H1 (cell line): ENCODE results near the gene CTPS2. TPM values are rescaled to one million over a fixed set of nuclear protein-coding genes. Genes with fewer than 3 reads are reported as not detected.

Experiments
- CTCF ChIA-PET: fragments of 300-600 bp; sonication (Branson Sonifier 250); formaldehyde crosslinking; loops from one replicate; lab custom pipeline; 2021; ENCODE audit not compliant: partially characterized antibody; lab: Charles Lee
- POLR2A ChIA-PET: fragments of 300-600 bp; sonication (Branson Sonifier 250); formaldehyde crosslinking; loops from one replicate; lab custom pipeline; 2021; ENCODE audit warnings: inconsistent platforms; ENCODE audit not compliant: partially characterized antibody; lab: Charles Lee
- DNase-seq, 2 experiments: peaks; one replicate each; pipeline versions ENCODE4 v3.0.0 to v3.0.0-alpha.2; 2010 to 2022; ENCODE audit warnings: low spot score in 2 of 2, low read depth in 1 of 2, mixed read lengths in 1 of 2
- FAIRE-seq: peaks from 2 replicates; lab custom pipeline; 2011; peaks lifted over from hg19 to GRCh38; lab: Jason Lieb, UNC
- H2AFZ ChIP-seq: 2 replicates; pipeline ENCODE4 v1.8.1; 2012; ENCODE audit warnings: low read length, inconsistent platforms
- H2AK5ac ChIP-seq: 2 replicates; pipeline ENCODE4 v1.6.1; 2013; ENCODE audit warnings: low read depth, low read length
- H2BK120ac ChIP-seq: replicated peaks from 2 replicates; pipeline ENCODE3; 2013; ENCODE audit warnings: low read depth, low read length, inconsistent platforms
- H2BK12ac ChIP-seq: 2 replicates; pipeline ENCODE4 v1.6.1; 2013; ENCODE audit warnings: low read depth, low read length
- H2BK15ac ChIP-seq: 2 replicates; pipeline ENCODE4 v1.6.1; 2013; ENCODE audit warnings: low read length
- H2BK20ac ChIP-seq: 2 replicates; pipeline ENCODE4 v1.6.1; 2013; ENCODE audit warnings: low read length
- H2BK5ac ChIP-seq: 2 replicates; pipeline ENCODE4 v1.6.1; 2013; ENCODE audit warnings: low read depth, low read length
- H3K14ac ChIP-seq: 2 replicates; pipeline ENCODE4 v1.6.1; 2013; ENCODE audit warnings: inconsistent platforms; ENCODE audit not compliant: insufficient read length
- H3K18ac ChIP-seq: 2 replicates; pipeline ENCODE4 v1.6.1; 2013; ENCODE audit warnings: low read length; ENCODE audit errors: extremely low read depth
- H3K23ac ChIP-seq: 2 replicates; pipeline ENCODE4 v1.6.1; 2013; ENCODE audit warnings: inconsistent platforms; ENCODE audit not compliant: insufficient read length
- H3K23me2 ChIP-seq: 2 replicates; pipeline ENCODE4 v1.6.1; 2013; ENCODE audit warnings: low read depth, low read length
- H3K27ac ChIP-seq: 2 replicates; pipeline ENCODE4 v1.6.1; 2011; ENCODE audit warnings: low read depth, low read length, inconsistent platforms
- H3K27me3 ChIP-seq, 4 experiments: replicated peaks in 1 of 4; 1 replicate in 1 of 4; 2 replicates in 3 of 4; pipeline versions ENCODE4 v1.6.1 to v1.8.1; 2011 to 2013; ENCODE audit warnings: low read length in 3 of 4, mild to moderate bottlenecking in 3 of 4, inconsistent platforms in 2 of 4, mixed read lengths in 2 of 4, moderate library complexity in 1 of 4; ENCODE audit not compliant: control insufficient read depth in 3 of 4, insufficient read depth in 3 of 4; ENCODE audit errors: extremely low read depth in 1 of 4
- H3K36me3 ChIP-seq, 4 experiments: 2 replicates each; pipeline versions ENCODE4 v1.6.1 to v1.8.1; 2011 to 2013; ENCODE audit warnings: mild to moderate bottlenecking in 4 of 4, low read length in 3 of 4, moderate library complexity in 2 of 4, control low read depth in 1 of 4, inconsistent platforms in 1 of 4; ENCODE audit not compliant: insufficient read depth in 4 of 4, control insufficient read depth in 2 of 4
- H3K4ac ChIP-seq: replicated peaks from 2 replicates; pipeline ENCODE3; 2013; ENCODE audit warnings: low read length, low read depth, mixed read lengths, inconsistent platforms; ENCODE audit not compliant: insufficient read length
- H3K4me1 ChIP-seq, 4 experiments: replicated peaks in 1 of 4; 1 replicate in 1 of 4; 2 replicates in 3 of 4; pipeline versions ENCODE4 v1.6.1 to v1.8.1; 2011 to 2013; ENCODE audit warnings: low read length in 3 of 4, inconsistent platforms in 2 of 4, mixed read lengths in 1 of 4; ENCODE audit not compliant: insufficient read depth in 4 of 4, control insufficient read depth in 3 of 4
- H3K4me2 ChIP-seq, 2 experiments: 2 replicates each; pipeline versions ENCODE4 v1.6.1 to v1.8.1; 2011 to 2013; ENCODE audit warnings: low read depth in 2 of 2, low read length in 2 of 2, control low read depth in 1 of 2, inconsistent platforms in 1 of 2, mild to moderate bottlenecking in 1 of 2; ENCODE audit not compliant: insufficient read depth in 1 of 2
- H3K4me3 ChIP-seq, 4 experiments: fragments of 200-600, 300-600 bp in 1 of 4; sonication (generic), shearing (Covaris generic), sonication (Bioruptor Twin) in 1 of 4; 2 replicates each; pipeline versions ENCODE4 v1.5.1 to v1.8.1; 2011 to 2016; ENCODE audit warnings: low read length in 4 of 4, low read depth in 3 of 4, control low read depth in 2 of 4, inconsistent platforms in 2 of 4, mild to moderate bottlenecking in 2 of 4, mixed read lengths in 1 of 4, moderate library complexity in 1 of 4; ENCODE audit not compliant: insufficient read depth in 2 of 4; ENCODE audit errors: extremely low read depth in 1 of 4
- H3K56ac ChIP-seq: replicated peaks from 2 replicates; pipeline ENCODE3; 2013; ENCODE audit warnings: low read depth, mild to moderate bottlenecking, mixed read lengths, low read length, inconsistent platforms; ENCODE audit not compliant: insufficient read length
- H3K79me1 ChIP-seq: 2 replicates; pipeline ENCODE4 v1.6.1; 2013; ENCODE audit warnings: low read depth, low read length, control low read depth
- H3K79me2 ChIP-seq, 2 experiments: 2 replicates each; pipeline versions ENCODE4 v1.6.1 to v1.8.1; 2012 to 2013; ENCODE audit warnings: low read length in 2 of 2, mild to moderate bottlenecking in 2 of 2, inconsistent platforms in 1 of 2; ENCODE audit not compliant: insufficient read depth in 2 of 2, control insufficient read depth in 1 of 2
- H3K9ac ChIP-seq, 4 experiments: replicated peaks in 1 of 4; 1 replicate in 1 of 4; 2 replicates in 3 of 4; pipeline versions ENCODE4 v1.6.1 to v1.8.1; 2011 to 2013; ENCODE audit warnings: low read depth in 3 of 4, low read length in 3 of 4, control low read depth in 2 of 4, mild to moderate bottlenecking in 2 of 4, moderate library complexity in 2 of 4, inconsistent platforms in 1 of 4; ENCODE audit errors: extremely low read depth in 1 of 4
- H3K9me3 ChIP-seq, 2 experiments: 2 replicates each; pipeline versions ENCODE4 v1.6.1 to v1.8.1; 2012 to 2013; ENCODE audit warnings: mild to moderate bottlenecking in 2 of 2, moderate library complexity in 2 of 2, control low read depth in 1 of 2, inconsistent platforms in 1 of 2, low read depth in 1 of 2, low read length in 1 of 2, mixed read lengths in 1 of 2; ENCODE audit not compliant: insufficient read depth in 2 of 2
- H4K20me1 ChIP-seq, 2 experiments: replicated peaks in 1 of 2; 2 replicates each; pipeline versions ENCODE3 to v1.8.1; 2011 to 2013; ENCODE audit warnings: inconsistent platforms in 2 of 2, low read length in 2 of 2, mild to moderate bottlenecking in 1 of 2; ENCODE audit not compliant: insufficient read depth in 2 of 2, control insufficient read depth in 1 of 2
- H4K5ac ChIP-seq: 2 replicates; pipeline ENCODE4 v1.6.1; 2013; ENCODE audit warnings: low read length, low read depth, mixed read lengths, inconsistent platforms; ENCODE audit not compliant: insufficient read length
- H4K8ac ChIP-seq: 2 replicates; pipeline ENCODE4 v1.8.0; 2013; ENCODE audit warnings: mild to moderate bottlenecking, moderate library complexity, low read length, inconsistent platforms; ENCODE audit not compliant: insufficient read depth; ENCODE audit errors: extremely low read depth
- H4K91ac ChIP-seq: replicated peaks from 2 replicates; pipeline ENCODE3; 2013; ENCODE audit warnings: low read length, mixed read lengths, inconsistent platforms; ENCODE audit not compliant: insufficient read length
- ASH2L ChIP-seq: fragments of 200-600, 300-600 bp; sonication (generic); IDR thresholded peaks from one replicate; pipeline ENCODE4 v1.7.1; 2017; ENCODE audit warnings: low read length
- BRCA1 ChIP-seq: IDR thresholded peaks from 2 replicates; pipeline ENCODE4 v1.6.1; 2012; ENCODE audit warnings: low read depth, low read length, improper control_type of control experiment
- EGR1 ChIP-seq: IDR thresholded peaks from 2 replicates; pipeline ENCODE4 v1.6.1; 2011; ENCODE audit warnings: low read depth, low read length, borderline replicate concordance
- EZH2 ChIP-seq: fragments of 200-600 bp; sonication (generic); IDR thresholded peaks from 2 replicates; pipeline ENCODE4 v1.7.1; 2012; ENCODE audit warnings: low read depth, mild to moderate bottlenecking, moderate library complexity, low read length, inconsistent platforms; ENCODE audit not compliant: severe bottlenecking
- JUND ChIP-seq: IDR thresholded peaks from 2 replicates; pipeline ENCODE4 v1.6.1; 2011; ENCODE audit warnings: mild to moderate bottlenecking, improper control_type of control experiment, low read length
- POU5F1 ChIP-seq: IDR thresholded peaks from 2 replicates; pipeline ENCODE4 v1.6.1; 2011; ENCODE audit warnings: low read depth, mild to moderate bottlenecking, low read length, moderate library complexity
- SRF ChIP-seq: IDR thresholded peaks from 2 replicates; pipeline ENCODE4 v1.6.1; 2011; ENCODE audit warnings: mild to moderate bottlenecking, low read depth, low read length, moderate library complexity
- TCF12 ChIP-seq: IDR thresholded peaks from 2 replicates; pipeline ENCODE4 v1.6.1; 2011; ENCODE audit warnings: low read depth, mild to moderate bottlenecking, low read length
- TEAD4 ChIP-seq: IDR thresholded peaks from 2 replicates; pipeline ENCODE4 v1.6.1; 2012; ENCODE audit warnings: low read depth, low read length, inconsistent platforms, mixed read lengths
- WGBS, 2 experiments: shearing (Covaris generic) in 1 of 2; methylation state at CpG; one replicate each; pipeline versions ENCODE4 v1.1.6 to v1.1.7; 2013 to 2015; ENCODE audit warnings: low lambda C conversion rate in 2 of 2, mixed read lengths in 2 of 2, inconsistent platforms in 1 of 2, low coverage in 1 of 2, missing lambda C conversion rate in 1 of 2; ENCODE audit not compliant: insufficient replicate concordance in 2 of 2, insufficient coverage in 1 of 2, insufficient read length in 1 of 2; ENCODE audit errors: extremely low coverage in 1 of 2, missing lambda C conversion rate in 1 of 2; 5-methylcytosine and 5-hydroxymethylcytosine counted together
- polyA plus RNA-seq, 7 experiments: library from polyadenylated mRNA; depleted of rRNA in 3 of 7; stranded (reverse) in 5 of 7; unstranded in 2 of 7; fragments of >200 nt in 5 of 7; fragments of 200-250 nt in 2 of 7; gene quantifications; 1 replicate in 5 of 7; 2 replicates in 1 of 7; 4 replicates in 1 of 7; pipeline versions ENCODE4 v1.2.1 to v1.2.3, GENCODE V29; 2011 to 2013; ENCODE audit warnings: missing spikeins in 2 of 7, mixed read lengths in 2 of 7
- total RNA-seq: library from RNA; stranded (reverse); fragmentation: NEBNext Ultra II Directional; extraction: Animal tissue kit (Norgen Biotek cat#: 25700); gene quantifications from 2 replicates; pipeline ENCODE4 v1.2.1, GENCODE V29; 2021

Gene CTPS2
- total and polyA plus RNA-seq, 2 of the 8 experiments (the other 6 are each of a cell fraction or from before 2014, with no cell fraction given), result 17.1 to 34.0 TPM

- no peaks in the 10 kb centered on the region for H3K79me1 ChIP-seq
- no peaks in the 10 kb centered on the region for H3K27me3 ChIP-seq
- TF ChIP-seq BRCA1 (no peak), SRF (no peak), POU5F1 (no peak), TEAD4 (no peak), JUND (no peak), TCF12 (no peak), EGR1 (no peak), ASH2L (no peak), EZH2 (no peak)
- TF ChIP-seq, all 59 proteins: peak for 0
- Histone ChIP-seq H3K79me2 (no peaks in the 10 kb centered on the region), H3K23ac (no peak overlapping the region), H4K8ac (no peak overlapping the region), H2BK15ac (no peak overlapping the region), H3K56ac (no peak overlapping the region), H2BK5ac (no peak overlapping the region), H3K36me3 (peaks cover 0 to 6% (median 2%) of the 10 kb centered on the region in 4 experiments; a peak in 3 of 8 replicates), H3K4ac (no peak overlapping the region), H3K4me3 (no peak overlapping the region), H2BK120ac (no peak overlapping the region), H3K9me3 (no peaks in the 10 kb centered on the region), H3K27ac (no peak overlapping the region), H4K5ac (no peak overlapping the region), H3K18ac (no peak overlapping the region), H4K20me1 (no peaks in the 10 kb centered on the region), H3K23me2 (no peaks in the 10 kb centered on the region), H2BK12ac (no peak overlapping the region), H3K4me2 (no peak overlapping the region), H3K9ac (no peak overlapping the region), H3K14ac (no peak overlapping the region), H4K91ac (no peak overlapping the region), H3K4me1 (no peaks in the 10 kb centered on the region), H2AK5ac (no peak overlapping the region), H2BK20ac (no peak overlapping the region), H2AFZ (no peak overlapping the region)
- WGBS, 2 experiments, result 94% methylated on average over 1 of the region's 5 CpGs; no CpG with 5 or more reads in 1 of the 2 experiments
- FAIRE-seq, result no peak
- no peak for DNase-seq
- ChIA-PET CTCF (no interaction called here), POLR2A (interaction anchor here (0.6 kb wide), 1 partner anchor 467 kb away, joined by 3 read pairs; no protein-coding TSS in a partner anchor)
Observed at GRCh38 chrX:16635040-16635439, 77.4 kb downstream of the CTPS2 start.
